Measurements from ENCODE around the gene MTHFD1L. TPM values are rescaled to one million over a fixed set of nuclear protein-coding genes. Genes with fewer than 3 reads are reported as not detected.

MTHFD1L gene
- total RNA-seq, 2 experiments from 2014 or later = 103 to 129 TPM

DNA sequence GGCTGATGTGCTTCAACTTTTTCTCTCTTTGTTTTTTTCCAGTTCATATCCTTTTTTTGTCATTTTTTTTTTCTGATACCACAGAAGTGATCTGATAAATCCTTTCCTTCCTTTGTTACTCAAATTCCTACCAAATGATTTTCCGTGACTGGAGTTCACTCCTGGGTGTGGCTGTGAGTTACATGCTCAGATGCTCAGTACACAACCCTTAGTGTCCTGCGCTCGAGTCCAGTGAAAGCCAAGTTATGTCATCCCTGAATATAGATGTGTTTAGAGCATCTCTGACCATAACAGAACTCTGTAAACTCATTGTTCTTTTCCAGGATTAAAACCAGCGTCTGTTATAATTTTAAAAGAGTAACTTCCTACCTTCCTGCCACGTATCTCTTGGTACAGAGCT lies 227.1 kb downstream of the MTHFD1L start:
- Mint-ChIP-seq H3K4me1 (peaks cover 3% of the 10 kb centered on the region), H3K4me3 (no peak overlapping the region), H3K27ac (no peak overlapping the region), H3K27me3 (no peaks in the 10 kb centered on the region), H3K36me3 (ENCODE audit: low read depth) (peaks cover 68% of the 10 kb centered on the region), H3K9me3 (ENCODE audit: low read depth) (no peaks in the 10 kb centered on the region)
- no peak for ATAC-seq
- CTCF ChIA-PET = no interaction called here
- intact Hi-C loops (cut with DNase I, micrococcal nuclease) = no loop called here
- DNase-seq = no peak
- POLR2A ChIA-PET = no interaction called here

DNA sequence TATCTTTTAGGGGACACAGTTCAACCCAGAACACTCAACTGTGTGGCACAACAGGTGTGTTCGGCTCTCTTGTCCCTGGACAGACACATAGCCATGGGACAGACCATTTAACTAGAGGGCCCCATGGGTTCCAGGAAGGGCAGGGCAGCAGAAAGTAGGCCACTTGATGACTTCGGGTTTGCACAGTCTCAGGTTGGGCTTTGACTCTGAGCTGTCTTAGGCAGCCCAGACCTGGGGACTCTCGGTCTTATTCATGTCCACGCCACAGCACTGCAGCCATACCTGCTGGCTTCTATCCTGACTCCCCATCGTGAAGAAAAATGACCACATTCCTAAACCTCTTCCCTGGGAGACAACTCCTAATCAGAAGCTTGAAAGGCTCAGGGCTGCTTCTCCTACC lies 228.2 kb downstream of the MTHFD1L start:
- no peak overlapping the region for H3K4me3 Mint-ChIP-seq
- DNase-seq (no peak), ATAC-seq (no peak)
- no peak overlapping the region for H3K27ac Mint-ChIP-seq
- CTCF ChIA-PET = no interaction called here
- H3K9me3 Mint-ChIP-seq (ENCODE audit: low read depth) = no peaks in the 10 kb centered on the region
- POLR2A ChIA-PET = no interaction called here
- intact Hi-C loops (cut with DNase I, micrococcal nuclease) = no loop called here
- H3K4me1 Mint-ChIP-seq = peaks cover 12% of the 10 kb centered on the region
- H3K27me3 Mint-ChIP-seq = no peaks in the 10 kb centered on the region
- peaks cover 71% of the 10 kb centered on the region for H3K36me3 Mint-ChIP-seq (ENCODE audit: low read depth)

DNA sequence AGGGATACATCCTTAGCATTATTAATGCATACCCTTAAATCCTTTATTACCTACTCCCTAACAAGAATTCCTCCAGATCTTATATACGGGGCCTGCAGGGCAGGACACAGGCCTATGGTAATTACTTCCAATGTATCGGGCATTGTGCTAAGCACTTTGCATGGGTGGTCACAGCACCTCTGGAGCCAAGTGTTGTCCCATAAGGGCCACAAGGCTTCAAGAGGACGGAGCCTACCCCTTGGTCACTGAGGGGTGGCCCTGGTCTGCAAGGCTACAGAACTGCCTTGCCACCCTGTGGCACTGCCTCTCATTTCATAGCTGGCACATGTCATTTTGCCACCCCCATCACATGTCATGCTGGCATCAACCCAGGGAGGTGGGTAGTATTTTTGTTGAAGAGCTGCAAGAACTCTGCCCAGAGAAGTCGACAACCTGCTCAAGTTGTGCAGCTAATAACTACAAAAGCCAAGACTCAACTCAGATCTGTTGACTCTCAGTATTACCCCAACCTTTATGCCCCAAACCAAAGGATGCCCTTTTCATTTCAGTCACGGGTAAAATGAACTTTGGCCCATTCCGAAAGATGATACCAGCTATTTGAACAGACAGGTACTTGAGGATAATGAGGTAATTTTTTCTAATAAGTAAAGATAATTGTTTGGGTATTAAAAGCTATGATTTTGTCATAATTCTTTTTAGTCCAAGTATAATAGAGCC lies 230.2 kb downstream of the MTHFD1L start:
- CTCF ChIA-PET = interaction anchor here (0.6 to 1.1 kb wide), 3 partner anchors 12 to 678 kb away, joined by 3 read pairs; no protein-coding TSS in a partner anchor
- ATAC-seq = no peak
- Mint-ChIP-seq H3K4me3 (no peak overlapping the region), H3K27me3 (no peaks in the 10 kb centered on the region), H3K27ac (no peak overlapping the region), H3K9me3 (ENCODE audit: low read depth) (no peaks in the 10 kb centered on the region), H3K4me1 (peaks cover 12% of the 10 kb centered on the region), H3K36me3 (ENCODE audit: low read depth) (peaks cover 73% of the 10 kb centered on the region)
- POLR2A ChIA-PET = no interaction called here
- intact Hi-C loops (cut with DNase I, micrococcal nuclease) = no loop called here
- no peak for DNase-seq

- ChIA-PET CTCF (interaction anchor here (0.6 to 0.9 kb wide), 2 partner anchors 12 to 678 kb away, joined by 3 read pairs; no protein-coding TSS in a partner anchor), POLR2A (no interaction called here)
- DNase-seq (no peak), ATAC-seq (no peak)
- H3K4me3 Mint-ChIP-seq = no peak overlapping the region
- H3K27me3 Mint-ChIP-seq = no peaks in the 10 kb centered on the region
- peaks cover 71% of the 10 kb centered on the region for H3K36me3 Mint-ChIP-seq (ENCODE audit: low read depth)
- no peak overlapping the region for H3K27ac Mint-ChIP-seq
- H3K9me3 Mint-ChIP-seq (ENCODE audit: low read depth) = no peaks in the 10 kb centered on the region
- intact Hi-C loops (cut with DNase I, micrococcal nuclease) = no loop called here
- H3K4me1 Mint-ChIP-seq = peaks cover 12% of the 10 kb centered on the region
Measured at GRCh38 chr6:151096255-151096612, 230.7 kb downstream of the MTHFD1L start.

- ChIA-PET POLR2A (no interaction called here), CTCF (interaction anchor here (0.6 to 1.5 kb wide), 2 partner anchors 227 to 679 kb away, joined by 3 to 5 read pairs; no protein-coding TSS in a partner anchor)
- peak overlapping the region; percentile 51 for H3K27ac Mint-ChIP-seq
- H3K27me3 Mint-ChIP-seq = no peaks in the 10 kb centered on the region
- H3K9me3 Mint-ChIP-seq (ENCODE audit: low read depth) = no peaks in the 10 kb centered on the region
- intact Hi-C loops (cut with DNase I, micrococcal nuclease) = no loop called here
- H3K4me3 Mint-ChIP-seq = no peak overlapping the region
- peaks cover 12% of the 10 kb centered on the region for H3K4me1 Mint-ChIP-seq
- no peak for ATAC-seq
- peaks cover 71% of the 10 kb centered on the region for H3K36me3 Mint-ChIP-seq (ENCODE audit: low read depth)
- no peak for DNase-seq
Measured at GRCh38 chr6:151096691-151097606, 231.4 kb downstream of the MTHFD1L start.

GRCh38 chr6:151098166-151098565 lies 232.7 kb downstream of the MTHFD1L start:
- CTCF ChIA-PET = interaction anchor here (1.5 kb wide), 1 partner anchor 226 kb away, joined by 5 read pairs; no protein-coding TSS in a partner anchor
- intact Hi-C loops (cut with DNase I, micrococcal nuclease) = no loop called here
- Mint-ChIP-seq H3K36me3 (ENCODE audit: low read depth) (peaks cover 62% of the 10 kb centered on the region), H3K4me3 (no peak overlapping the region), H3K4me1 (peaks cover 12% of the 10 kb centered on the region), H3K9me3 (ENCODE audit: low read depth) (no peaks in the 10 kb centered on the region), H3K27me3 (no peaks in the 10 kb centered on the region), H3K27ac (no peak overlapping the region)
- DNase-seq = peak; percentile 48
- peak; percentile 80 for ATAC-seq
- POLR2A ChIA-PET = interaction anchor here (1.1 kb wide), 1 partner anchor 14 kb away, joined by 4 read pairs; no protein-coding TSS in a partner anchor

GRCh38 chr6:151100326-151100725 lies 234.8 kb downstream of the MTHFD1L start:
- Mint-ChIP-seq H3K9me3 (ENCODE audit: low read depth) (no peaks in the 10 kb centered on the region), H3K4me1 (peaks cover 12% of the 10 kb centered on the region), H3K27me3 (no peaks in the 10 kb centered on the region), H3K4me3 (no peak overlapping the region), H3K27ac (no peak overlapping the region), H3K36me3 (ENCODE audit: low read depth) (peaks cover 49% of the 10 kb centered on the region)
- DNase-seq (no peak), ATAC-seq (no peak)
- intact Hi-C loops (cut with DNase I, micrococcal nuclease) = no loop called here
- ChIA-PET CTCF (no interaction called here), POLR2A (no interaction called here)

- Mint-ChIP-seq H3K36me3 (ENCODE audit: low read depth) (peaks cover 42% of the 10 kb centered on the region), H3K27ac (no peak overlapping the region), H3K4me1 (peaks cover 12% of the 10 kb centered on the region), H3K27me3 (no peaks in the 10 kb centered on the region), H3K4me3 (no peak overlapping the region), H3K9me3 (ENCODE audit: low read depth) (no peaks in the 10 kb centered on the region)
- DNase-seq (no peak), ATAC-seq (no peak)
- POLR2A ChIA-PET = no interaction called here
- intact Hi-C loops (cut with DNase I, micrococcal nuclease) = no loop called here
- CTCF ChIA-PET = interaction anchor here (0.5 to 0.6 kb wide), 2 partner anchors 223 to 574 kb away, joined by 3 read pairs; no protein-coding TSS in a partner anchor
Measured at GRCh38 chr6:151101161-151101815, 235.8 kb downstream of the MTHFD1L start.

DNA sequence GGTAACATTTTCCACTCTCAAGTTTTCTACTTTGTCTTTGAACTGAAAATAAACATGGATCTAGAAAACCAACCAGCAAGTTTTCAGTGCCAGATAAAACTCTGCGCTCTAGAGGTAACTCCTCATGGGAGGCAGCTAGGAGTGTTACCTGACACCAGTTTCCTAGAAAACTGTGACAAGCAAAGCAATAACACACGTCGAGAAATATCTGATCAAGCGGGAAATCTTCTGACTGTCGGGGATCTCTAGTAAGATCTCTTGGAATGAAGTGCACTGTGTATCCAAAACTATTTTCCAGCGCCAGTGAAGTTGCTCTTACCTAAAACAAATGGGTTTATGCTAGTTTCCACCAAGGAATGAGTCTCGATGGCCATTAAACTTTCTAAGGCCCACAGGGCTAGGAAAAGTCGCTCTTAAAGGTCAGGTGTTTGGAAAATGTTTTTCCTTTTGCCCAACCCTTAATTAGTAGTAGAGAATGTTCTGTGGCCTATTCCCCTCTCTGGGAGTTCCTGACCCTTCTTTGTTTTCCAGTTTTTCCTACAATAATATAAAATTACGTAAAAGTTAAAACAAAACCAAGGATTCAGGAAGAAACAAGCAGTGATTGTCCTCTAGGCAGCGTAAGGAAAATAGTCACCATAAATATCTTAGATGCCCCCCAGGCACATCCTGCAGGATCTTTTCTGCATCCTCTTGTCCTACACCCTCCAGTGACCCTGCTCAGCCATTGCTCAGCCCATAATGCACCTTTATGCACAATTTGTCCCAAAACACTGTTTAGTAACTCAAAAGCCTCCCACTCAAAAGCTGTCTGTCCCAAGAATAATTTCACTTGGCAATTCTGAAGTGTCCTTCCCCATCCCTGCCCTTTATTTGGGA lies 236.6 kb downstream of the MTHFD1L start:
- intact Hi-C loops (cut with DNase I, micrococcal nuclease) = no loop called here
- H3K27me3 Mint-ChIP-seq = no peaks in the 10 kb centered on the region
- DNase-seq (no peak), ATAC-seq (no peak)
- ChIA-PET CTCF (interaction anchor here (0.5 to 0.6 kb wide), 3 partner anchors 164 to 574 kb away, joined by 3 read pairs; no protein-coding TSS in a partner anchor), POLR2A (no interaction called here)
- H3K9me3 Mint-ChIP-seq (ENCODE audit: low read depth) = no peaks in the 10 kb centered on the region
- H3K4me3 Mint-ChIP-seq = no peak overlapping the region
- H3K4me1 Mint-ChIP-seq = peaks cover 12% of the 10 kb centered on the region
- H3K36me3 Mint-ChIP-seq (ENCODE audit: low read depth) = peaks cover 34% of the 10 kb centered on the region
- H3K27ac Mint-ChIP-seq = no peak overlapping the region

DNA sequence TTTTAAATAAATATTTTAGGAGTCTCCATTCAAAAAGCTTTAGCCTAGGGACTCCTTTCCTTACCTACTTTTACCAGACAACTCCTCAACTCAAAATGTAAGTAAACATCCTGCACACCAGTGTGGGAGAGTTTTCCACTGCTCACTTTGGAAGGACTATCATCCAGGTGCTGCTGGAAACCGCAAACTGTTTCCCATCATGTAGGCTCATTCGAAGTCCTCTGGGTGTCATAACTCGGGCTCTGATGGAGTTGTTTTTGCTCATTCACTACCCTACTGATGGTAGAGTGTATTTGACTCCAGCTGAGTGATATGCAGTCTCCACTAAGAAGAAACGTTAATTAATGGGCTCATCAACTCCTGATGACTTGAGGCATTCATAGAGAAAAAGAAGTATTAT lies 237.8 kb downstream of the MTHFD1L start:
- no peaks in the 10 kb centered on the region for H3K9me3 Mint-ChIP-seq (ENCODE audit: low read depth)
- intact Hi-C loops (cut with DNase I, micrococcal nuclease) = no loop called here
- no peaks in the 10 kb centered on the region for H3K27me3 Mint-ChIP-seq
- DNase-seq = no peak
- H3K36me3 Mint-ChIP-seq (ENCODE audit: low read depth) = peaks cover 29% of the 10 kb centered on the region
- ATAC-seq = no peak
- peaks cover 5% of the 10 kb centered on the region for H3K4me1 Mint-ChIP-seq
- ChIA-PET CTCF (no interaction called here), POLR2A (no interaction called here)
- H3K27ac Mint-ChIP-seq = no peak overlapping the region
- no peak overlapping the region for H3K4me3 Mint-ChIP-seq
